GM12878 (cell line): ENCODE data around the gene GHITM. TPM values are rescaled to one million over a fixed set of nuclear protein-coding genes. Genes with fewer than 3 reads are reported as not detected.

ENCODE experiments used
- ATF3 ChIP-seq: IDR thresholded peaks from 2 replicates; pipeline ENCODE4 v1.6.1; 2011; ENCODE audit warnings: low read depth, mild to moderate bottlenecking, low read length, moderate library complexity, borderline replicate concordance; ENCODE audit errors: extremely low read depth
- BACH1 ChIP-seq: fragments of 450-650 bp; IDR thresholded peaks from 2 replicates; pipeline ENCODE4 v1.6.1; 2017; ENCODE audit warnings: mild to moderate bottlenecking, borderline replicate concordance
- BCL11A ChIP-seq: IDR thresholded peaks from 2 replicates; pipeline ENCODE4 v1.6.1; 2011; ENCODE audit warnings: low read depth, low read length
- CEBPZ ChIP-seq: fragments of 150-350 bp; IDR thresholded peaks from 2 replicates; pipeline ENCODE4 v1.6.1; 2016; ENCODE audit warnings: low read depth, low read length
- GABPA ChIP-seq: IDR thresholded peaks from 2 replicates; pipeline ENCODE4 v1.6.1; 2014; ENCODE audit warnings: antibody characterized with exemption, low read depth, mild to moderate bottlenecking, inconsistent platforms
- HSF1 ChIP-seq: fragments of 150-350 bp; IDR thresholded peaks from 2 replicates; pipeline ENCODE4 v1.6.1; 2014; ENCODE audit warnings: mild to moderate bottlenecking, low read depth, low read length
- IRF4 ChIP-seq: IDR thresholded peaks from 2 replicates; pipeline ENCODE4 v1.6.1; 2011; ENCODE audit warnings: low read depth, low read length
- NR2C1 ChIP-seq: fragments of 450-650 bp; IDR thresholded peaks from 2 replicates; pipeline ENCODE4 v1.6.1; 2017; ENCODE audit warnings: antibody characterized with exemption, mild to moderate bottlenecking, moderate library complexity
- PML ChIP-seq: IDR thresholded peaks from 2 replicates; pipeline ENCODE4 v1.6.1; 2012; ENCODE audit warnings: low read length, inconsistent platforms
- POLR2AphosphoS2 ChIP-seq: IDR thresholded peaks from 2 replicates; pipeline ENCODE4 v1.6.1; 2011; ENCODE audit warnings: low read depth, mild to moderate bottlenecking, low read length, improper control_type of control experiment, moderate library complexity
- SIN3A ChIP-seq: IDR thresholded peaks from 2 replicates; pipeline ENCODE4 v1.6.1; 2012; ENCODE audit warnings: low read depth, low read length, improper control_type of control experiment
- TBL1XR1 ChIP-seq: IDR thresholded peaks from 2 replicates; pipeline ENCODE4 v1.6.1; 2012; ENCODE audit warnings: low read depth, low read length, improper control_type of control experiment
- USF1 ChIP-seq: IDR thresholded peaks from 2 replicates; pipeline ENCODE4 v1.6.1; 2011; ENCODE audit warnings: borderline replicate concordance, low read depth, mild to moderate bottlenecking, moderate library complexity, mixed read lengths, low read length; ENCODE audit not compliant: insufficient read depth; ENCODE audit errors: extremely low read length
- ZBED1 ChIP-seq: IDR thresholded peaks from 2 replicates; pipeline ENCODE4 v1.6.1; 2016; ENCODE audit warnings: borderline replicate concordance
- ZNF207 ChIP-seq: fragments of 450-650 bp; IDR thresholded peaks from 2 replicates; pipeline ENCODE4 v1.6.1; 2014; ENCODE audit warnings: antibody characterized with exemption, mild to moderate bottlenecking, borderline replicate concordance
- ZNF384 ChIP-seq: IDR thresholded peaks from 2 replicates; pipeline ENCODE4 v1.6.1; 2012; ENCODE audit warnings: low read depth, mild to moderate bottlenecking, low read length, improper control_type of control experiment, borderline replicate concordance
- ZNF622 ChIP-seq: fragments of 450-650 bp; IDR thresholded peaks from 2 replicates; pipeline ENCODE4 v1.6.1; 2017; ENCODE audit warnings: mild to moderate bottlenecking, inconsistent platforms
- ZSCAN29 ChIP-seq: fragments of 450-650 bp; IDR thresholded peaks from 2 replicates; pipeline ENCODE4 v1.6.1; 2017; ENCODE audit warnings: mild to moderate bottlenecking, moderate library complexity
- polyA plus RNA-seq, 11 experiments: library from polyadenylated mRNA; depleted of rRNA in 4 of 11; unstranded in 6 of 11; stranded (reverse) in 5 of 11; fragments of >200 nt; fragmentation: Nextera tagmentation in 4 of 11; fragmentation: Illumina TruSeq in 1 of 11; extraction: Ambion mirVana in 4 of 11; extraction: Trizol in 1 of 11; gene quantifications; 1 replicate in 1 of 11; 2 replicates in 10 of 11; pipeline versions ENCODE4 v1.2.1 to v1.2.3, GENCODE V29; 2011 to 2016; ENCODE audit warnings: inconsistent platforms in 2 of 11, missing spikeins in 2 of 11, low read depth in 1 of 11
- total RNA-seq, 4 experiments: library from RNA; depleted of rRNA in 3 of 4; stranded (reverse); fragments of >200 nt in 3 of 4; fragmentation: Illumina TruSeq in 1 of 4; extraction: Trizol in 1 of 4; gene quantifications; 2 replicates each; pipeline versions ENCODE4 v1.2.1 to v1.2.3, GENCODE V29; 2013 to 2021
- TF ChIP-seq, protein P1 (sequence below): IDR thresholded peaks from 2 replicates; pipeline ENCODE4 v1.6.1; 2012; ENCODE audit warnings: mild to moderate bottlenecking, low read depth, low read length

GHITM gene
- total and polyA plus RNA-seq, 10 of the 15 experiments (the other 5 are each of a cell fraction or from before 2014, with no cell fraction given), result 120 to 501 (median 209) TPM

DNA sequence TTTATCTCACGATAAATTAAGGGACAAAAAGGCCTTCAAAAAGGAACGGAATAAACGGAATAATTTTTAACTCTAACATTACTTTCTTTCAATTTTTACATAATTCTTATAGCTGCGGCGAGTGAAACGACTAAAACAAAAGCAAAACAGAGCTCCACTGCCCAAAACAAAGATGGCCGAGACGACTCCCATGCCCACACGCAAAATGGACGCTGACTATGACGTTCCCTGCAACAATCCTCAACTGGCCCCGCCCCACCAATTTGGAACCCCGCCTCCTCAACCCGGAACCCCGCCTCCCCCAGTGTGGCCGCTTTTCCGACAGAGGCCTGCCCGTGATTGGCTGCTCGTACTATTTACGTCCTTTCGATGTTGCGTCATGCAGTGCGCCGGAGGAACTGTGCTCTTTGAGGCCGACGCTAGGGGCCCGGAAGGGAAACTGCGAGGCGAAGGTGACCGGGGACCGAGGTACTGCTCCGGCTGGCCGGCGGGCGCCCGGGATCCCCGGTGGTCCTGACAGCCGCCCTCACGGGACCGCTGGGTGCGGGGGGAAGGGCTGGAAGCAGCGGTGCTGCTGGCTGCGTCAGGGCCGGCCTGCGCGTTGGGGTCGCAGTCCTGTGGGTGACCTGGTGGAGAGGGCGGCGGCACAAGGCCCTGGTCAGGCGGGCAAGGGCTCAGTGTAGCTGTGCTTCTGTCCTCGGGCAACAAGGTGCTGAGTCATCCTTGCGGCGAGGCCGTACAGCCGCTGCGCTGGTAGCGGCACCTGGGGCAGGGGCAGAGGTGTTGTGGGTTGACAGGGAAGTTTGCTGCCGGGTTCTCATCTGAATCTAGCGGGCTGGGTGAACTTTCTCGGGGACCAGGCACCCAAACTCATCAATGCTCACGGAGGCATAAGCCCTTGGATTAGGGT lies at the start of gene GHITM (continued):
- TF ChIP-seq ZNF622, result no peak
- no peak for TF ChIP-seq CEBPZ
- no peak for TF ChIP-seq IRF4
- TF ChIP-seq PML, result peak; percentile 81; the same call in 1 of the 2 replicates
- peak; percentile 91 for TF ChIP-seq GABPA
- no peak for TF ChIP-seq ZBED1
- TF ChIP-seq POLR2AphosphoS2, result peak; percentile 34; the same call in 1 of the 2 replicates
- no peak for TF ChIP-seq TBL1XR1
- TF ChIP-seq, protein P1, sequence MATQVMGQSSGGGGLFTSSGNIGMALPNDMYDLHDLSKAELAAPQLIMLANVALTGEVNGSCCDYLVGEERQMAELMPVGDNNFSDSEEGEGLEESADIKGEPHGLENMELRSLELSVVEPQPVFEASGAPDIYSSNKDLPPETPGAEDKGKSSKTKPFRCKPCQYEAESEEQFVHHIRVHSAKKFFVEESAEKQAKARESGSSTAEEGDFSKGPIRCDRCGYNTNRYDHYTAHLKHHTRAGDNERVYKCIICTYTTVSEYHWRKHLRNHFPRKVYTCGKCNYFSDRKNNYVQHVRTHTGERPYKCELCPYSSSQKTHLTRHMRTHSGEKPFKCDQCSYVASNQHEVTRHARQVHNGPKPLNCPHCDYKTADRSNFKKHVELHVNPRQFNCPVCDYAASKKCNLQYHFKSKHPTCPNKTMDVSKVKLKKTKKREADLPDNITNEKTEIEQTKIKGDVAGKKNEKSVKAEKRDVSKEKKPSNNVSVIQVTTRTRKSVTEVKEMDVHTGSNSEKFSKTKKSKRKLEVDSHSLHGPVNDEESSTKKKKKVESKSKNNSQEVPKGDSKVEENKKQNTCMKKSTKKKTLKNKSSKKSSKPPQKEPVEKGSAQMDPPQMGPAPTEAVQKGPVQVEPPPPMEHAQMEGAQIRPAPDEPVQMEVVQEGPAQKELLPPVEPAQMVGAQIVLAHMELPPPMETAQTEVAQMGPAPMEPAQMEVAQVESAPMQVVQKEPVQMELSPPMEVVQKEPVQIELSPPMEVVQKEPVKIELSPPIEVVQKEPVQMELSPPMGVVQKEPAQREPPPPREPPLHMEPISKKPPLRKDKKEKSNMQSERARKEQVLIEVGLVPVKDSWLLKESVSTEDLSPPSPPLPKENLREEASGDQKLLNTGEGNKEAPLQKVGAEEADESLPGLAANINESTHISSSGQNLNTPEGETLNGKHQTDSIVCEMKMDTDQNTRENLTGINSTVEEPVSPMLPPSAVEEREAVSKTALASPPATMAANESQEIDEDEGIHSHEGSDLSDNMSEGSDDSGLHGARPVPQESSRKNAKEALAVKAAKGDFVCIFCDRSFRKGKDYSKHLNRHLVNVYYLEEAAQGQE, result peak; percentile 10; the same call in 1 of the 2 replicates
- peak; percentile 94 for TF ChIP-seq BACH1
- peak; percentile 86; the same call in 1 of the 2 replicates for TF ChIP-seq ZNF207
- no peak for TF ChIP-seq ZNF384
- TF ChIP-seq BCL11A, result no peak
- peak; percentile 63; the same call in 1 of the 2 replicates for TF ChIP-seq SIN3A
- TF ChIP-seq NR2C1, result peak; percentile 87
- TF ChIP-seq USF1, result no peak
- peak; percentile 17; the same call in 1 of the 2 replicates for TF ChIP-seq HSF1
- TF ChIP-seq ZSCAN29, result no peak
- peak; percentile 84 for TF ChIP-seq ATF3
